MG63 (cell line): ENCODE measurements around the gene BTBD16. TPM values are rescaled to one million over a fixed set of nuclear protein-coding genes. Genes with fewer than 3 reads are reported as not detected.

Source experiments
- DNase-seq: peaks from one replicate; pipeline ENCODE4 v3.0.0-alpha.2; 2020
- H3K27me3 ChIP-seq: fragments of 250-450 bp; sonication (Bioruptor Pico); 2 replicates; pipeline ENCODE4 v1.5.1; 2020; ENCODE audit warnings: mild to moderate bottlenecking, moderate library complexity
- H3K36me3 ChIP-seq: fragments of 250-450 bp; sonication (Bioruptor Pico); 2 replicates; pipeline ENCODE4 v1.5.1; 2020; ENCODE audit warnings: mild to moderate bottlenecking, moderate library complexity
- H3K4me3 ChIP-seq: fragments of 250-450 bp; sonication (Bioruptor Pico); 2 replicates; pipeline ENCODE4 v1.5.1; 2020; ENCODE audit warnings: mild to moderate bottlenecking, moderate library complexity
- H3K9me3 ChIP-seq: fragments of 250-450 bp; sonication (Bioruptor Pico); 2 replicates; pipeline ENCODE4 v1.5.1; 2020; ENCODE audit warnings: mild to moderate bottlenecking, moderate library complexity
- total RNA-seq: library from RNA; depleted of rRNA; stranded (reverse); fragments of >200 nt; shearing (Covaris generic); gene quantifications from 2 replicates; pipeline ENCODE4 v1.2.3, GENCODE V29; 2014; ENCODE audit warnings: low replicate concordance

BTBD16 gene
- total RNA-seq, 1 experiment from 2014 or later: not detected

GRCh38 chr10:122244001-122244975 is 26.8 kb upstream of the BTBD16 start:
- no peaks in the 10 kb centered on the region; the same call in 1 of the 2 replicates for H3K36me3 ChIP-seq
- DNase-seq: no peak
- no peaks in the 10 kb centered on the region for H3K9me3 ChIP-seq
- H3K27me3 ChIP-seq: no peaks in the 10 kb centered on the region
- H3K4me3 ChIP-seq: no peak overlapping the region

GRCh38 chr10:122245136-122245535 is 26.0 kb upstream of the BTBD16 start:
- H3K36me3 ChIP-seq: no peaks in the 10 kb centered on the region; the same call in 1 of the 2 replicates
- no peak overlapping the region for H3K4me3 ChIP-seq
- H3K9me3 ChIP-seq: no peaks in the 10 kb centered on the region
- DNase-seq: no peak
- H3K27me3 ChIP-seq: no peaks in the 10 kb centered on the region

- H3K4me3 ChIP-seq: no peak overlapping the region
- no peak for DNase-seq
- no peaks in the 10 kb centered on the region for H3K27me3 ChIP-seq
- H3K9me3 ChIP-seq: no peaks in the 10 kb centered on the region
- H3K36me3 ChIP-seq: no peaks in the 10 kb centered on the region; the same call in 1 of the 2 replicates
Measured at GRCh38 chr10:122245897-122246296, 25.2 kb upstream of the BTBD16 start.

GRCh38 chr10:122246830-122247520 is 24.1 kb upstream of the BTBD16 start:
- Histone ChIP-seq H3K4me3 (no peak overlapping the region), H3K36me3 (no peaks in the 10 kb centered on the region; the same call in 1 of the 2 replicates), H3K9me3 (no peaks in the 10 kb centered on the region), H3K27me3 (no peaks in the 10 kb centered on the region)
- no peak for DNase-seq

GRCh38 chr10:122248356-122249302 is 22.5 kb upstream of the BTBD16 start:
- no peaks in the 10 kb centered on the region for H3K27me3 ChIP-seq
- no peaks in the 10 kb centered on the region for H3K9me3 ChIP-seq
- H3K4me3 ChIP-seq: no peak overlapping the region
- H3K36me3 ChIP-seq: no peaks in the 10 kb centered on the region; the same call in 1 of the 2 replicates
- DNase-seq: no peak

GRCh38 chr10:122249303-122249850 is 21.7 kb upstream of the BTBD16 start:
- H3K36me3 ChIP-seq: no peaks in the 10 kb centered on the region; the same call in 1 of the 2 replicates
- no peak for DNase-seq
- no peak overlapping the region for H3K4me3 ChIP-seq

GRCh38 chr10:122249991-122250750 is 20.9 kb upstream of the BTBD16 start:
- H3K9me3 ChIP-seq: no peaks in the 10 kb centered on the region
- no peak for DNase-seq
- no peak overlapping the region for H3K4me3 ChIP-seq
- no peaks in the 10 kb centered on the region for H3K27me3 ChIP-seq
- H3K36me3 ChIP-seq: no peaks in the 10 kb centered on the region

More at GRCh38 chr10:122249303-122249850, 21.7 kb upstream of the BTBD16 start:
- Histone ChIP-seq H3K27me3 (no peaks in the 10 kb centered on the region), H3K9me3 (no peaks in the 10 kb centered on the region)

- Histone ChIP-seq H3K4me3 (no peak overlapping the region), H3K9me3 (no peaks in the 10 kb centered on the region), H3K36me3 (no peaks in the 10 kb centered on the region), H3K27me3 (no peaks in the 10 kb centered on the region)
- no peak for DNase-seq
Measured at GRCh38 chr10:122251459-122252255, 19.4 kb upstream of the BTBD16 start.

- Histone ChIP-seq H3K27me3 (no peaks in the 10 kb centered on the region), H3K36me3 (no peaks in the 10 kb centered on the region), H3K4me3 (no peak overlapping the region), H3K9me3 (no peaks in the 10 kb centered on the region)
- no peak for DNase-seq
Measured at GRCh38 chr10:122252805-122253204, 18.3 kb upstream of the BTBD16 start.

- Histone ChIP-seq H3K9me3 (no peaks in the 10 kb centered on the region), H3K27me3 (no peaks in the 10 kb centered on the region), H3K4me3 (no peak overlapping the region), H3K36me3 (no peaks in the 10 kb centered on the region)
- DNase-seq: no peak
Measured at GRCh38 chr10:122253605-122254004, 17.5 kb upstream of the BTBD16 start.

GRCh38 chr10:122254831-122255230 is 16.3 kb upstream of the BTBD16 start:
- no peak overlapping the region for H3K4me3 ChIP-seq
- H3K27me3 ChIP-seq: no peaks in the 10 kb centered on the region
- no peak for DNase-seq
- no peaks in the 10 kb centered on the region for H3K9me3 ChIP-seq
- H3K36me3 ChIP-seq: no peaks in the 10 kb centered on the region

GRCh38 chr10:122255509-122256301 is 15.4 kb upstream of the BTBD16 start:
- Histone ChIP-seq H3K9me3 (no peaks in the 10 kb centered on the region), H3K27me3 (no peaks in the 10 kb centered on the region), H3K36me3 (no peaks in the 10 kb centered on the region), H3K4me3 (no peak overlapping the region)
- DNase-seq: no peak

GRCh38 chr10:122257041-122257440 is 14.1 kb upstream of the BTBD16 start:
- Histone ChIP-seq H3K27me3 (no peaks in the 10 kb centered on the region), H3K9me3 (peaks cover 7% of the 10 kb centered on the region), H3K36me3 (no peaks in the 10 kb centered on the region), H3K4me3 (no peak overlapping the region)
- no peak for DNase-seq
